Tibial artery (tissue), 4 donors: ENCODE measurements around the gene METTL13.
"Not testable (repeated sequence)": the region's sequence is repeated elsewhere in the genome, so short reads cannot be mapped to it uniquely, and the experiment has no call there.

Source experiments
- DNase-seq, 2 donors: peaks; one replicate each; pipeline ENCODE4 v3.0.0-alpha.2; 2019
- H3K27ac ChIP-seq, 2 donors: fragments of 200-600 bp; sonication (generic) in 1 of 2; 1 replicate in 1 of 2; 2 replicates in 1 of 2; pipeline ENCODE4 v1.5.1; 2018 to 2019; ENCODE audit warnings: mild to moderate bottlenecking in 1 of 2
- H3K27me3 ChIP-seq, 2 donors: fragments of 200-600 bp; sonication (generic) in 1 of 2; one replicate each; pipeline versions ENCODE4 v1.5.1 to v1.6.0; 2016 to 2019
- H3K36me3 ChIP-seq, 3 donors: fragments of 200-600 bp; sonication (generic) in 2 of 3; one replicate each; pipeline ENCODE4 v1.5.1; 2016 to 2019; ENCODE audit warnings: mild to moderate bottlenecking in 2 of 3
- H3K4me1 ChIP-seq, 4 donors: fragments of 200-600 bp; sonication (generic) in 2 of 4; 1 replicate in 3 of 4; 2 replicates in 1 of 4; pipeline ENCODE4 v1.5.1; 2016 to 2019
- H3K4me3 ChIP-seq, 2 donors: fragments of 200-600 bp; sonication (generic) in 1 of 2; 1 replicate in 1 of 2; 2 replicates in 1 of 2; pipeline ENCODE4 v1.5.1; 2018 to 2019; ENCODE audit warnings: mild to moderate bottlenecking in 2 of 2
- H3K9me3 ChIP-seq, 3 donors: fragments of 200-600 bp; sonication (generic) in 1 of 3; one replicate each; pipeline ENCODE4 v1.5.1; 2016 to 2019
- intact Hi-C: fragments of 100-400 bp; cut with DNase I; formaldehyde crosslinking; loops from one replicate; pipeline ENCODE4 v1.15.0; 2023; ENCODE audit warnings: low total_unique reads
- TF ChIP-seq, protein P1 (sequence below), 2 experiments: fragments of 200-600 bp in 1 of 2; fragments of 450-650 bp in 1 of 2; IDR thresholded peaks; one replicate each; pipeline ENCODE4 v1.5.1; 2017 to 2019; ENCODE audit warnings: antibody characterized with exemption in 2 of 2, mild to moderate bottlenecking in 1 of 2, moderate library complexity in 1 of 2

METTL13 gene

DNA sequence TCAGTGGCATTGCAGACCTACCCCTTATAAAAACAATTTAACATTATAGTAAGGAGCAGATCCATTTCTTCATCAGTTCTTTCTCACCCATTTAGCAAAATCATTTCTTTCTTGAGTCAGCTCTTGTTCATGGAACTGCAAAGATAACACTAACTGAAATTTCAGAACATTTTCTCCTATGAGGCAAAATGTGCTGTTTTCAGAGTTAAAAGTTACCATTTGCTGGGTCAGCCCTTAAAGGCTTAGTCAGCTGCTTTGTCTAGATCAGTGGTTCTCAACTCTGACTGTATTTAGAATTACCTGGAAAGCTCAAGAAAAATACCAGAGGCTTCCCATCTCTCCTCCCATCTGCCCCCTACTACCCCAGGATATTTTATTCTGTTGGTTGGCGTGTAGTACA lies 12.2 kb downstream of the METTL13 start:
- Histone ChIP-seq H3K27ac (no peak overlapping the region), H3K36me3 (peaks cover 69 to 97% (median 88%) of the 10 kb centered on the region in 3 donors), H3K27me3 (no peaks in the 10 kb centered on the region), H3K4me3 (no peak overlapping the region), H3K4me1 (no peaks in the 10 kb centered on the region), H3K9me3 (no peaks in the 10 kb centered on the region)
- TF ChIP-seq, protein P1, sequence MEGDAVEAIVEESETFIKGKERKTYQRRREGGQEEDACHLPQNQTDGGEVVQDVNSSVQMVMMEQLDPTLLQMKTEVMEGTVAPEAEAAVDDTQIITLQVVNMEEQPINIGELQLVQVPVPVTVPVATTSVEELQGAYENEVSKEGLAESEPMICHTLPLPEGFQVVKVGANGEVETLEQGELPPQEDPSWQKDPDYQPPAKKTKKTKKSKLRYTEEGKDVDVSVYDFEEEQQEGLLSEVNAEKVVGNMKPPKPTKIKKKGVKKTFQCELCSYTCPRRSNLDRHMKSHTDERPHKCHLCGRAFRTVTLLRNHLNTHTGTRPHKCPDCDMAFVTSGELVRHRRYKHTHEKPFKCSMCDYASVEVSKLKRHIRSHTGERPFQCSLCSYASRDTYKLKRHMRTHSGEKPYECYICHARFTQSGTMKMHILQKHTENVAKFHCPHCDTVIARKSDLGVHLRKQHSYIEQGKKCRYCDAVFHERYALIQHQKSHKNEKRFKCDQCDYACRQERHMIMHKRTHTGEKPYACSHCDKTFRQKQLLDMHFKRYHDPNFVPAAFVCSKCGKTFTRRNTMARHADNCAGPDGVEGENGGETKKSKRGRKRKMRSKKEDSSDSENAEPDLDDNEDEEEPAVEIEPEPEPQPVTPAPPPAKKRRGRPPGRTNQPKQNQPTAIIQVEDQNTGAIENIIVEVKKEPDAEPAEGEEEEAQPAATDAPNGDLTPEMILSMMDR (IDR thresholded peaks at IDR 0.05), result no peak
- intact Hi-C loops, result no loop called here
- no peak for DNase-seq

DNA sequence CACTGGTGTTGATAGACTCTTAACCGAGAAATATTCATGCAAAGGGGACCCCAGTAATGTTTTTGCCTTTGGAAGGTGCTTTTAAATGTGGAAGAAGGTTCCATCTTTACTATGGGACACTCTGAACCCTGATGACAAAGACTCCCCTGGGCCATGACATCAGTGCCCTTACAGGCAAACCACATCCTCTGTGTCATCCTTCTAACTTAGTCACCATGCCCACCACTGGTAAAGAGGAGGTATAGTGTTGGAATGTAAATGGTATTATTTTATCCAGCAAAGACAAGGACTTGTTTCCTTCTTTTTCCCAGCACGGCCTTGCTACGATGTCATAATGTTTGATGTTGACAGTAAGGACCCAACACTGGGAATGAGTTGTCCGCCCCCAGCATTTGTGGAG lies 12.6 kb downstream of the METTL13 start:
- Histone ChIP-seq H3K4me3 (no peak overlapping the region), H3K27ac (no peak overlapping the region), H3K4me1 (no peaks in the 10 kb centered on the region), H3K9me3 (no peaks in the 10 kb centered on the region), H3K36me3 (peaks cover 66 to 92% (median 83%) of the 10 kb centered on the region in 3 donors), H3K27me3 (no peaks in the 10 kb centered on the region)
- intact Hi-C loops, result no loop called here
- TF ChIP-seq, protein P1 (IDR thresholded peaks at IDR 0.05), result no peak
- DNase-seq, result no peak

DNA sequence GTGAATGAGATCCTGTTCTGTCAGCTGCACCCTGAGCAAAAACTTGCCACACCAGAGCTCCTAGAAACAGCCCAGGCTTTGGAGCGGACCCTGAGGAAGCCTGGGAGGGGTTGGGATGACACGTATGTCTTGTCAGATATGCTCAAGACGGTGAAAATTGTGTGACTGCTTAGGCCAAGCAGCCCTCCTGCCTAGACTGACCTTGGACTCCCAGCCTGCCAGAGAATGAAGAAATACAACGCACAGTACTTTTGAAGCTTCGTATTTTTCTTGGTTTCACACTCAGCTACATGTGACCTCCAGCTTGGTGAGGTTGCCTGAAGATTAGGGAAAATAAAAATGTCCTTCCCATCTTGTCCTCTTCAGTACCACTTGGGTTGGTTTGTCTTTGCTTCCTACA lies 15.1 kb downstream of the METTL13 start:
- Histone ChIP-seq H3K36me3 (peaks cover 43 to 81% (median 58%) of the 10 kb centered on the region in 3 donors), H3K9me3 (no peaks in the 10 kb centered on the region), H3K4me3 (no peak overlapping the region), H3K27ac (no peak overlapping the region), H3K4me1 (no peaks in the 10 kb centered on the region), H3K27me3 (no peaks in the 10 kb centered on the region)
- TF ChIP-seq, protein P1 (IDR thresholded peaks at IDR 0.05), result no peak
- DNase-seq, result no peak
- intact Hi-C loops, result no loop called here

DNA sequence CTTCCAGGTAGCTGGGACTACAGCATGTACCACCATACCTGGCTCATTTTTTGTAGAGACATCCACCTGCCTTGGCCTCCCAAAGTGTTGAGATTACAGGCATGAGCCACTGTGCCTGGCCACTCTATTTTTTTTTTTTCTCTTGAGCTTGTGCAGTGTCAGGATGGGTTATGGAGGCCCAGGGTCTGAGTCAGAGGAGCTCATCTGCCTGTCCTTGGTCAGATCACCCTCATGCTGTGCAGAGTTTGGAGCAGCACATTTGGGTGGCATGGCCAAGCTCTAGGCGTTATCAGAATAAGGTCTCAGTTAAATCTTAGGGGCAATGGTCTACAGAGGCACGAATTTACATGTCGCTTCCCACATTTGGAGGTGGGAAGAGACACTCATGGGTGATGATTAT lies 16.9 kb downstream of the METTL13 start:
- no peaks in the 10 kb centered on the region for H3K27me3 ChIP-seq
- H3K9me3 ChIP-seq, result no peaks in the 10 kb centered on the region
- TF ChIP-seq, protein P1 (IDR thresholded peaks at IDR 0.05), result no peak
- intact Hi-C loops, result no loop called here
- DNase-seq, result no peak
- no peak overlapping the region for H3K27ac ChIP-seq
- H3K36me3 ChIP-seq, result peaks cover 32 to 64% (median 41%) of the 10 kb centered on the region in 3 donors
- H3K4me1 ChIP-seq, result no peaks in the 10 kb centered on the region
- no peak overlapping the region for H3K4me3 ChIP-seq

GRCh38 chr1:171798765-171799164 lies 17.3 kb downstream of the METTL13 start:
- intact Hi-C loops, result no loop called here
- peaks cover 28 to 59% (median 37%) of the 10 kb centered on the region in 3 donors for H3K36me3 ChIP-seq
- TF ChIP-seq, protein P1 (IDR thresholded peaks at IDR 0.05), result no peak

GRCh38 chr1:171799166-171799565 lies 17.7 kb downstream of the METTL13 start:
- Histone ChIP-seq H3K4me1 (no peaks in the 10 kb centered on the region), H3K4me3 (no peak overlapping the region), H3K27ac (no peak overlapping the region), H3K27me3 (no peaks in the 10 kb centered on the region), H3K9me3 (no peaks in the 10 kb centered on the region), H3K36me3 (peaks cover 25 to 55% (median 33%) of the 10 kb centered on the region in 3 donors)
- TF ChIP-seq, protein P1 (IDR thresholded peaks at IDR 0.05), result no peak
- no peak for DNase-seq
- intact Hi-C loops, result no loop called here

More at GRCh38 chr1:171798765-171799164, 17.3 kb downstream of the METTL13 start:
- no peak for DNase-seq
- H3K27me3 ChIP-seq, result no peaks in the 10 kb centered on the region
- H3K4me1 ChIP-seq, result no peaks in the 10 kb centered on the region
- H3K9me3 ChIP-seq, result no peaks in the 10 kb centered on the region
- H3K4me3 ChIP-seq, result no peak overlapping the region
- no peak overlapping the region for H3K27ac ChIP-seq

GRCh38 chr1:171799698-171800097 lies 18.2 kb downstream of the METTL13 start:
- H3K27me3 ChIP-seq, H3K27ac ChIP-seq, H3K4me3 ChIP-seq, DNase-seq, H3K9me3 ChIP-seq, H3K4me1 ChIP-seq: not testable (repeated sequence)
- intact Hi-C loops, result loop anchor here (5.0 to 10.0 kb wide), 2 partner anchors 183 to 645 kb away; partner anchors contain the start of gene PIGC
- peaks cover 19 to 50% (median 27%) of the 10 kb centered on the region in 3 donors for H3K36me3 ChIP-seq
